Erythroblast (primary cell): Measurements from ENCODE around the gene TRIP6.

Experiments used
- DNase-seq, 2 experiments: peaks; one replicate each; lab custom pipeline; 2025; lab: John Stamatoyannopoulos, UW
- GATA1 ChIP-seq: IDR thresholded peaks from 2 replicates; pipeline ENCODE4 v1.6.1; 2011; ENCODE audit warnings: low read depth, mild to moderate bottlenecking, control low read depth, low read length, moderate library complexity
- POLR2A ChIP-seq: IDR thresholded peaks from 2 replicates; pipeline ENCODE4 v1.6.1; 2011; ENCODE audit warnings: mild to moderate bottlenecking, low read length

Gene TRIP6, protein sequence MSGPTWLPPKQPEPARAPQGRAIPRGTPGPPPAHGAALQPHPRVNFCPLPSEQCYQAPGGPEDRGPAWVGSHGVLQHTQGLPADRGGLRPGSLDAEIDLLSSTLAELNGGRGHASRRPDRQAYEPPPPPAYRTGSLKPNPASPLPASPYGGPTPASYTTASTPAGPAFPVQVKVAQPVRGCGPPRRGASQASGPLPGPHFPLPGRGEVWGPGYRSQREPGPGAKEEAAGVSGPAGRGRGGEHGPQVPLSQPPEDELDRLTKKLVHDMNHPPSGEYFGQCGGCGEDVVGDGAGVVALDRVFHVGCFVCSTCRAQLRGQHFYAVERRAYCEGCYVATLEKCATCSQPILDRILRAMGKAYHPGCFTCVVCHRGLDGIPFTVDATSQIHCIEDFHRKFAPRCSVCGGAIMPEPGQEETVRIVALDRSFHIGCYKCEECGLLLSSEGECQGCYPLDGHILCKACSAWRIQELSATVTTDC

GRCh38 chr7:100867040-100867775 lies at the start of gene TRIP6:
Gene TRIP6 (plus strand): TSS chr7:100867387. CDS start chr7:100867498, 111 bp downstream.
- peak; percentile 73 to 75 for DNase-seq
- TF ChIP-seq POLR2A, result peak; percentile 56
- no peak for TF ChIP-seq GATA1

GRCh38 chr7:100818366-100818765 lies 48.8 kb upstream of the TRIP6 start:
- TF ChIP-seq GATA1 (no peak), POLR2A (no peak)
- no peak for DNase-seq

- TF ChIP-seq POLR2A (no peak), GATA1 (no peak)
Observed at GRCh38 chr7:100818825-100819224, 48.4 kb upstream of the TRIP6 start.

GRCh38 chr7:100819586-100819985 lies 47.6 kb upstream of the TRIP6 start:
- no peak for DNase-seq
- TF ChIP-seq POLR2A, result no peak

More at GRCh38 chr7:100818825-100819224, 48.4 kb upstream of the TRIP6 start:
- no peak for DNase-seq

- no peak for DNase-seq
- no peak for TF ChIP-seq POLR2A
- TF ChIP-seq GATA1, result no peak
Observed at GRCh38 chr7:100822236-100823139, 44.7 kb upstream of the TRIP6 start.

GRCh38 chr7:100823140-100823525 lies 44.1 kb upstream of the TRIP6 start:
- no peak for TF ChIP-seq POLR2A
- TF ChIP-seq GATA1, result no peak
- no peak for DNase-seq

- no peak for TF ChIP-seq GATA1
- TF ChIP-seq POLR2A, result no peak
- DNase-seq, result no peak
Observed at GRCh38 chr7:100823534-100823933, 43.7 kb upstream of the TRIP6 start.

GRCh38 chr7:100824499-100825214 lies 42.5 kb upstream of the TRIP6 start:
- TF ChIP-seq GATA1 (no peak), POLR2A (no peak)
- DNase-seq, result no peak

- TF ChIP-seq GATA1, result no peak
- no peak for TF ChIP-seq POLR2A
- no peak for DNase-seq
Observed at GRCh38 chr7:100825215-100825671, 41.9 kb upstream of the TRIP6 start.

DNA sequence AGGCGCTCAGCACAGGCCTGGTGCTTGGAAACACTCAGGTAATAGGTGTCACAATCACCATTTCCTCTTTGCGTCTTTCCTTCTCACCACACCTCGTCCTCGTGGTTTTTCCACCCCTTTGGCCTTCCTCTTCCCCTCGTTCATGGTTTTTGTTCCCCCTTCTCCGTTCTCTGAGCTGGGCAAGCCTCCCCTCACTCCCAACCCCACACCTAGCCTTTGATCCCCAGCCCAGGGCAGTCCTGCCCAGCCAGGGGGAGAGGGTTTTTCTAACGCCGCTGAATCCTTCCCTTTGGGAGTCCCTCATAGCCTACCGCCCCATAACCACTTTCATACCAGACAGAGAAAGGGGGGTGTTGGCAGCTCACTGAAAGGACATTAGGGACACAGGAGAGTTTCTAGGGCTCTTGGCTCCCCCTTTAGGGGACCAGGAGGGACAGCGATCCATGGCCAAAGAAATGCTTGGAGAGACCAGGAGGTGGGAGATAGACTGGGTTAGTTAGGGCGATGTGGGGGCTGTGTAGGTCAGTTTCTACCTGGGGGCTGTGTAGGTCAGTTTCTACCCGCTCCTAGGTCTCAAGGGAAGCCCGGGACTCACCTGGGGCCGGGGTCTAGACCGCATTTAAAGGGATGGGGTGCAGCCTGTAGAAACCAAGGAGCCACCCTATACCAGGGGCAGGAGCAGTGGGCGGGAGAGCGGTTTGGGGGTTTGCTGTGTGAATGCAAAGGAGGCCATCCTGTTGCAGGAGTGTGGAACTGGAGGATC lies 41.3 kb upstream of the TRIP6 start:
- TF ChIP-seq GATA1 (no peak), POLR2A (no peak)
- peak; percentile 31 to 41 for DNase-seq

GRCh38 chr7:100826514-100827329 lies 40.5 kb upstream of the TRIP6 start:
- TF ChIP-seq GATA1, result no peak
- TF ChIP-seq POLR2A, result no peak
- DNase-seq, result peak; percentile 57 to 61
